GM12878 (cell line): ENCODE measurements around the gene SLC6A3. TPM values are rescaled to one million over a fixed set of nuclear protein-coding genes. Genes with fewer than 3 reads are reported as not detected.

Experiments
- ATAC-seq: fragments of 200-7000 bp; cut with Tn5 transposase; 3 replicates; pipeline ENCODE4 v1.9.1; 2020; ENCODE audit warnings: mild to moderate bottlenecking, moderate library complexity
- BruUV-seq: library from RNA; stranded (reverse); fragments of 400-500 nt; replicated peaks from 2 replicates; lab custom pipeline; 2021; lab: Mats Ljungman, UMichigan
- CTCF ChIA-PET: fragments of 300-600 bp; sonication (Branson Sonifier 250); formaldehyde crosslinking; extraction: SDS; loops from one replicate; lab custom pipeline; 2021; ENCODE audit warnings: inconsistent platforms; lab: Yijun Ruan, JAX
- POLR2A ChIA-PET: fragments of 350-600 bp; formaldehyde crosslinking; extraction: SDS; loops from one replicate; lab custom pipeline; 2021; ENCODE audit warnings: inconsistent platforms; lab: Charles Lee
- RAD21 ChIA-PET: fragments of 300-600 bp; sonication (Branson Sonifier 250); formaldehyde crosslinking; loops from one replicate; lab custom pipeline; 2023; ENCODE audit warnings: antibody characterized with exemption; ENCODE audit not compliant: unreplicated experiment; lab: Charles Lee
- SMC1A ChIA-PET: fragments of 300-600 bp; sonication (Branson Sonifier 250); formaldehyde crosslinking; loops from one replicate; lab custom pipeline; 2023; ENCODE audit not compliant: unreplicated experiment, uncharacterized antibody; lab: Charles Lee
- DNase-seq: peaks from one replicate; pipeline ENCODE4 v3.0.0-alpha.2; 2011; ENCODE audit warnings: low read depth, low spot score
- FAIRE-seq: peaks from 3 replicates; lab custom pipeline; 2011; peaks lifted over from hg19 to GRCh38; lab: Jason Lieb, UNC
- H2AFZ ChIP-seq: 2 replicates; pipeline ENCODE4 v1.6.0; 2011; ENCODE audit warnings: low read depth, low read length, control low read depth; ENCODE audit not compliant: control insufficient read depth
- H3K27ac ChIP-seq: 2 replicates; pipeline ENCODE4 v1.5.1; 2011; ENCODE audit warnings: control low read depth; ENCODE audit not compliant: control insufficient read depth, insufficient read depth
- H3K27me3 ChIP-seq, 2 experiments: replicated peaks in 1 of 2; 2 replicates each; pipeline versions ENCODE4 v1.6.0 to v1.6.1; 2011; ENCODE audit warnings: low read length in 1 of 2; ENCODE audit not compliant: control insufficient read depth in 2 of 2, insufficient read depth in 2 of 2
- H3K36me3 ChIP-seq, 2 experiments: 2 replicates each; pipeline ENCODE4 v1.5.1; 2011; ENCODE audit warnings: low read length in 1 of 2; ENCODE audit not compliant: control insufficient read depth in 2 of 2, insufficient read depth in 2 of 2
- H3K4me1 ChIP-seq: 2 replicates; pipeline ENCODE4 v1.6.1; 2011; ENCODE audit warnings: mild to moderate bottlenecking, low read length, moderate library complexity, mixed read lengths; ENCODE audit not compliant: control insufficient read depth, insufficient read depth
- H3K4me2 ChIP-seq: 2 replicates; pipeline ENCODE4 v1.6.0; 2011; ENCODE audit warnings: control low read depth; ENCODE audit not compliant: control insufficient read depth, insufficient read depth
- H3K4me3 ChIP-seq: fragments of 200-600 bp; sonication (generic); 2 replicates; pipeline ENCODE4 v1.5.1; 2016
- H3K79me2 ChIP-seq: 2 replicates; pipeline ENCODE4 v1.6.0; 2011; ENCODE audit warnings: low read length; ENCODE audit not compliant: control insufficient read depth, insufficient read depth
- H3K9ac ChIP-seq: 2 replicates; pipeline ENCODE4 v1.8.0; 2011; ENCODE audit warnings: low read length, control low read depth, mixed read lengths; ENCODE audit not compliant: control insufficient read depth, insufficient read depth
- H3K9me3 ChIP-seq: replicated peaks from 3 replicates; pipeline ENCODE4 v1.5.1; 2011; ENCODE audit warnings: mild to moderate bottlenecking, low read length; ENCODE audit not compliant: control insufficient read depth, insufficient read depth
- H4K20me1 ChIP-seq: 2 replicates; pipeline ENCODE4 v1.6.0; 2011; ENCODE audit not compliant: control insufficient read depth, insufficient read depth
- CREB1 ChIP-seq: IDR thresholded peaks from 2 replicates; pipeline ENCODE4 v1.6.1; 2012; ENCODE audit warnings: low read depth, mild to moderate bottlenecking, inconsistent platforms
- CREM ChIP-seq: IDR thresholded peaks from 2 replicates; pipeline ENCODE4 v1.6.1; 2014; ENCODE audit warnings: antibody characterized with exemption, low read depth
- EED ChIP-seq: sonication (generic); IDR thresholded peaks from 2 replicates; pipeline ENCODE4 v1.6.1; 2016; ENCODE audit warnings: antibody characterized with exemption, low read depth
- GABPA ChIP-seq: IDR thresholded peaks from 2 replicates; pipeline ENCODE4 v1.6.1; 2014; ENCODE audit warnings: antibody characterized with exemption, low read depth, mild to moderate bottlenecking, inconsistent platforms
- GATAD2B ChIP-seq: fragments of 450-650 bp; conservative IDR thresholded peaks from 2 replicates; pipeline ENCODE4 v1.6.1; 2017; ENCODE audit warnings: low read depth, mild to moderate bottlenecking, moderate library complexity
- HDGF ChIP-seq: fragments of 450-650 bp; IDR thresholded peaks from 2 replicates; pipeline ENCODE4 v1.6.1; 2016; ENCODE audit warnings: antibody characterized with exemption
- RBBP5 ChIP-seq: fragments of 200-600 bp; sonication (generic); conservative IDR thresholded peaks from 2 replicates; pipeline ENCODE4 v1.6.1; 2016
- RFX5 ChIP-seq: IDR thresholded peaks from 2 replicates; pipeline ENCODE4 v1.6.1; 2011; ENCODE audit warnings: low read depth, low read length, improper control_type of control experiment
- YY1 ChIP-seq: IDR thresholded peaks from 2 replicates; pipeline ENCODE4 v1.6.1; 2011; ENCODE audit warnings: low read depth, mild to moderate bottlenecking, low read length
- ZNF384 ChIP-seq: IDR thresholded peaks from 2 replicates; pipeline ENCODE4 v1.6.1; 2012; ENCODE audit warnings: low read depth, mild to moderate bottlenecking, low read length, improper control_type of control experiment, borderline replicate concordance
- WGBS: methylation state at CpG from one replicate; pipeline ENCODE4 v1.1.6; 2016; ENCODE audit warnings: low lambda C conversion rate; ENCODE audit not compliant: insufficient replicate concordance, insufficient coverage; ENCODE audit errors: missing lambda C conversion rate; 5-methylcytosine and 5-hydroxymethylcytosine counted together
- in situ Hi-C: fragments of 300-500 bp; cut with MboI; formaldehyde crosslinking; loops from 9 replicates; pipeline ENCODE4 v1.14.3; 2018; ENCODE audit warnings: mixed read lengths
- intact Hi-C: fragments of 100-400 bp; cut with micrococcal nuclease; formaldehyde crosslinking; loops from one replicate; pipeline ENCODE4 v1.14.2; 2022; ENCODE audit not compliant: unreplicated experiment
- polyA plus RNA-seq, 11 experiments: library from polyadenylated mRNA; depleted of rRNA in 4 of 11; unstranded in 6 of 11; stranded (reverse) in 5 of 11; fragments of >200 nt; fragmentation: Nextera tagmentation in 4 of 11; fragmentation: Illumina TruSeq in 1 of 11; extraction: Ambion mirVana in 4 of 11; extraction: Trizol in 1 of 11; gene quantifications; 1 replicate in 1 of 11; 2 replicates in 10 of 11; pipeline versions ENCODE4 v1.2.1 to v1.2.3, GENCODE V29; 2011 to 2016; ENCODE audit warnings: inconsistent platforms in 2 of 11, missing spikeins in 2 of 11, low read depth in 1 of 11
- total RNA-seq, 4 experiments: library from RNA; depleted of rRNA in 3 of 4; stranded (reverse); fragments of >200 nt in 3 of 4; fragmentation: Illumina TruSeq in 1 of 4; extraction: Trizol in 1 of 4; gene quantifications; 2 replicates each; pipeline versions ENCODE4 v1.2.1 to v1.2.3, GENCODE V29; 2013 to 2021
- TF ChIP-seq, protein P1 (sequence below): IDR thresholded peaks from 2 replicates; pipeline ENCODE4 v1.6.1; 2011; ENCODE audit warnings: borderline replicate concordance, low read depth, mild to moderate bottlenecking, moderate library complexity, low read length; ENCODE audit not compliant: insufficient read depth, poor library complexity, severe bottlenecking

Gene SLC6A3
- total and polyA plus RNA-seq, 10 of the 15 experiments (the other 5 are each of a cell fraction or from before 2014, with no cell fraction given), result 0.01 TPM; not detected in 9

DNA sequence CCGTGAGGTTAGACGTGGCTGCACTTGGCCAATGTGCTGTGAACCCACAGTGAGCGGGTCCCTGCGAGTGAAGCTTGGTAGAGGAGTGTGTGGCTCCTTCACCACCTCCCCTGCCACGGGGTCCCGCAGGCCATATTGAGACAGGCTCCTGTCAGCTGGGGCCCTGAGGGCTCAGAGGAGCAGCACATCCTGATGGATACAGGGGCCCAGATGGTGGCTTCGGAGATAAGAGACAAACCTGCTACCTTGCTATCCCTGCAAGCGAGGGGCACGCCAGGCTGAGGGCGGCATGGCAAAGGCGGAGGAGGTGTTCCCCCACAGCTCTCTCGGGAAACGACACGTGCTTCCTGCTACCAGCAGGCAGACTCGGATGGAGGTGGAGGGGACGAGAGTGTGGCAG lies 33.1 kb downstream of the SLC6A3 start:
- Histone ChIP-seq H3K79me2 (no peaks in the 10 kb centered on the region), H3K4me2 (no peak overlapping the region), H3K27me3 (peaks cover 0 to 3% of the 10 kb centered on the region in 2 experiments; a peak in 3 of 4 replicates), H3K4me3 (no peak overlapping the region), H3K9me3 (no peaks in the 10 kb centered on the region), H3K36me3 (no peaks in the 10 kb centered on the region), H3K27ac (no peak overlapping the region), H2AFZ (no peak overlapping the region), H3K9ac (no peak overlapping the region), H3K4me1 (no peaks in the 10 kb centered on the region), H4K20me1 (no peaks in the 10 kb centered on the region)
- WGBS, result 22% methylated on average over 16 of the region's 16 CpGs
- no TSS peak for BruUV-seq
- DNase-seq, result no peak
- CTCF ChIA-PET, result no interaction called here
- POLR2A ChIA-PET, result no interaction called here
- intact Hi-C loops (no loop called here), in situ Hi-C loops (no loop called here)
- TF ChIP-seq GATAD2B (no peak), CREB1 (no peak), GABPA (no peak), RBBP5 (no peak), YY1 (no peak), RFX5 (no peak), HDGF (no peak), EED (no peak), ZNF384 (no peak), CREM (no peak)
- TF ChIP-seq, protein P1, sequence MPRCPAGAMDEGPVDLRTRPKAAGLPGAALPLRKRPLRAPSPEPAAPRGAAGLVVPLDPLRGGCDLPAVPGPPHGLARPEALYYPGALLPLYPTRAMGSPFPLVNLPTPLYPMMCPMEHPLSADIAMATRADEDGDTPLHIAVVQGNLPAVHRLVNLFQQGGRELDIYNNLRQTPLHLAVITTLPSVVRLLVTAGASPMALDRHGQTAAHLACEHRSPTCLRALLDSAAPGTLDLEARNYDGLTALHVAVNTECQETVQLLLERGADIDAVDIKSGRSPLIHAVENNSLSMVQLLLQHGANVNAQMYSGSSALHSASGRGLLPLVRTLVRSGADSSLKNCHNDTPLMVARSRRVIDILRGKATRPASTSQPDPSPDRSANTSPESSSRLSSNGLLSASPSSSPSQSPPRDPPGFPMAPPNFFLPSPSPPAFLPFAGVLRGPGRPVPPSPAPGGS, result no peak
- no peak for FAIRE-seq
- no peak for ATAC-seq
- SMC1A ChIA-PET, result no interaction called here
- RAD21 ChIA-PET, result no interaction called here
